IPS-15b (cell line): ENCODE measurements around the gene RPLP2.

Experiments
- H3K27me3 ChIP-seq: one replicate; pipeline ENCODE4 v1.6.1; 2013; ENCODE audit warnings: low read length; ENCODE audit not compliant: control insufficient read depth, insufficient read depth
- H3K36me3 ChIP-seq: one replicate; pipeline ENCODE4 v1.6.1; 2013; ENCODE audit warnings: low read length; ENCODE audit not compliant: control insufficient read depth, insufficient read depth
- H3K4me1 ChIP-seq: one replicate; pipeline ENCODE4 v1.6.1; 2013; ENCODE audit warnings: mild to moderate bottlenecking, low read length; ENCODE audit not compliant: control insufficient read depth, insufficient read depth
- H3K4me3 ChIP-seq: one replicate; pipeline ENCODE4 v1.5.1; 2013; ENCODE audit warnings: low read depth, low read length
- H3K9ac ChIP-seq: one replicate; pipeline ENCODE4 v1.6.1; 2013; ENCODE audit warnings: low read depth, mild to moderate bottlenecking, low read length
- H3K9me3 ChIP-seq: one replicate; pipeline ENCODE4 v1.6.1; 2013; ENCODE audit warnings: mild to moderate bottlenecking, low read length; ENCODE audit not compliant: control insufficient read depth, insufficient read depth

Gene RPLP2

GRCh38 chr11:826227-826621 is 16.5 kb downstream of the RPLP2 start:
- Histone ChIP-seq H3K4me3 (no peak overlapping the region), H3K9ac (no peak overlapping the region), H3K27me3 (peaks cover 16% of the 10 kb centered on the region), H3K9me3 (no peaks in the 10 kb centered on the region), H3K36me3 (peaks cover 16% of the 10 kb centered on the region), H3K4me1 (peaks cover 2% of the 10 kb centered on the region)

GRCh38 chr11:826836-827145 is 17.0 kb downstream of the RPLP2 start:
- Histone ChIP-seq H3K4me3 (peak overlapping the region; percentile 61), H3K36me3 (peaks cover 16% of the 10 kb centered on the region), H3K9me3 (no peaks in the 10 kb centered on the region), H3K4me1 (peaks cover 3% of the 10 kb centered on the region), H3K27me3 (peaks cover 22% of the 10 kb centered on the region), H3K9ac (no peak overlapping the region)

- Histone ChIP-seq H3K9me3 (no peaks in the 10 kb centered on the region), H3K4me1 (peaks cover 3% of the 10 kb centered on the region), H3K9ac (peak overlapping the region; percentile 24), H3K36me3 (peaks cover 16% of the 10 kb centered on the region), H3K4me3 (peak overlapping the region; percentile 61), H3K27me3 (peaks cover 27% of the 10 kb centered on the region)
Observed at GRCh38 chr11:827146-827896, 17.6 kb downstream of the RPLP2 start.

- H3K4me1 ChIP-seq: peaks cover 3% of the 10 kb centered on the region
- no peaks in the 10 kb centered on the region for H3K9me3 ChIP-seq
- peaks cover 13% of the 10 kb centered on the region for H3K36me3 ChIP-seq
- H3K4me3 ChIP-seq: peak within 1 kb of the TSS; percentile 68
- peak within 1 kb of the TSS; percentile 24 for H3K9ac ChIP-seq
- H3K27me3 ChIP-seq: peaks cover 27% of the 10 kb centered on the region
Observed at GRCh38 chr11:827897-828192, 18.1 kb downstream of the RPLP2 start, which contains the start of gene CRACR2B. Gene CRACR2B (plus strand): TSS chr11:827919. CDS start chr11:828608, 689 bp downstream.

- peaks cover 27% of the 10 kb centered on the region for H3K27me3 ChIP-seq
- peaks cover 13% of the 10 kb centered on the region for H3K36me3 ChIP-seq
- peak overlapping the region; percentile 68 for H3K4me3 ChIP-seq
- H3K9me3 ChIP-seq: no peaks in the 10 kb centered on the region
- peaks cover 3% of the 10 kb centered on the region for H3K4me1 ChIP-seq
- no peak overlapping the region for H3K9ac ChIP-seq
Observed at GRCh38 chr11:828506-829175, 18.9 kb downstream of the RPLP2 start.

GRCh38 chr11:829176-829846 is 19.5 kb downstream of the RPLP2 start:
- peak overlapping the region; percentile 12 for H3K9ac ChIP-seq
- H3K4me3 ChIP-seq: peak overlapping the region; percentile 68
- H3K4me1 ChIP-seq: peaks cover 3% of the 10 kb centered on the region
- no peaks in the 10 kb centered on the region for H3K9me3 ChIP-seq
- H3K27me3 ChIP-seq: peaks cover 27% of the 10 kb centered on the region
- H3K36me3 ChIP-seq: peaks cover 8% of the 10 kb centered on the region

GRCh38 chr11:829847-830294 is 20.1 kb downstream of the RPLP2 start:
- H3K27me3 ChIP-seq: peaks cover 27% of the 10 kb centered on the region
- peak overlapping the region; percentile 68 for H3K4me3 ChIP-seq
- H3K4me1 ChIP-seq: peaks cover 3% of the 10 kb centered on the region
- H3K9ac ChIP-seq: peak overlapping the region; percentile 12
- H3K36me3 ChIP-seq: peaks cover 2% of the 10 kb centered on the region
- no peaks in the 10 kb centered on the region for H3K9me3 ChIP-seq

GRCh38 chr11:830295-831117 is 20.7 kb downstream of the RPLP2 start:
- H3K9me3 ChIP-seq: no peaks in the 10 kb centered on the region
- no peaks in the 10 kb centered on the region for H3K36me3 ChIP-seq
- peaks cover 27% of the 10 kb centered on the region for H3K27me3 ChIP-seq
- peaks cover 3% of the 10 kb centered on the region for H3K4me1 ChIP-seq
- peak overlapping the region; percentile 68 for H3K4me3 ChIP-seq
- H3K9ac ChIP-seq: no peak overlapping the region

GRCh38 chr11:831118-831864 is 21.5 kb downstream of the RPLP2 start:
- peaks cover 3% of the 10 kb centered on the region for H3K4me1 ChIP-seq
- peaks cover 27% of the 10 kb centered on the region for H3K27me3 ChIP-seq
- no peak overlapping the region for H3K9ac ChIP-seq
- no peaks in the 10 kb centered on the region for H3K36me3 ChIP-seq
- no peaks in the 10 kb centered on the region for H3K9me3 ChIP-seq
- H3K4me3 ChIP-seq: peak overlapping the region; percentile 68

- peak overlapping the region; percentile 55 for H3K4me3 ChIP-seq
- peaks cover 27% of the 10 kb centered on the region for H3K27me3 ChIP-seq
- no peak overlapping the region for H3K9ac ChIP-seq
- H3K4me1 ChIP-seq: peaks cover 3% of the 10 kb centered on the region
- peaks cover 4% of the 10 kb centered on the region for H3K36me3 ChIP-seq
- no peaks in the 10 kb centered on the region for H3K9me3 ChIP-seq
Observed at GRCh38 chr11:831961-832528, 22.3 kb downstream of the RPLP2 start.
